Epithelial cell of esophagus (primary cell): ENCODE measurements around the gene CFAP73.

ENCODE experiments used
- DNase-seq: peaks from one replicate; pipeline ENCODE4 v3.0.0; 2010; ENCODE audit warnings: low read depth
- H3K4me3 ChIP-seq: 2 replicates; pipeline ENCODE4 v1.5.1; 2011; ENCODE audit warnings: mild to moderate bottlenecking, low read length, control low read depth
- TF ChIP-seq, protein P1 (sequence below): IDR thresholded peaks from 2 replicates; pipeline ENCODE4 v1.5.1; 2011; ENCODE audit warnings: low read depth, mild to moderate bottlenecking, low read length, control low read depth, inconsistent platforms; ENCODE audit not compliant: insufficient read depth; ENCODE audit errors: missing control alignments

The CFAP73 gene

DNA sequence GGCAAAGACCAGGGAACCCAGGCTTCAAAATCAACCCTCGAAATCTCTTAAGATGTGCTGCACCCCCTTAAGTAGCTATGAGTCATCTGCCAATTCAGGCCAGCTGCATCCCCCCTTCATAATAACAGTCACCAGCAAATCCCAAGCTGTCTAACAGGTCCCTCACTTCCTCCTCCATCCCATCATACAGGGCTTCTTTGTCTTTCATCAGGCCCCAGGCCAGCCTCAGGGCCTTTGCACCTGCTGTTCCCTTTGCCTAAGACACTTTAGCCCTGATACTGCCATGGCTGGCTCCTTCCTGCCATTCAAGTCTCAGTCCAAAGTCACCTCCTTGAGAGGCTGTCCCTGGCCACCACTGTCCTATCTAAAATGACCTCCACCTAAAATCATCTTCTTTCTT, 18.0 kb upstream of the CFAP73 start:
- H3K4me3 ChIP-seq: no peak overlapping the region
- DNase-seq: no peak
- TF ChIP-seq, protein P1, sequence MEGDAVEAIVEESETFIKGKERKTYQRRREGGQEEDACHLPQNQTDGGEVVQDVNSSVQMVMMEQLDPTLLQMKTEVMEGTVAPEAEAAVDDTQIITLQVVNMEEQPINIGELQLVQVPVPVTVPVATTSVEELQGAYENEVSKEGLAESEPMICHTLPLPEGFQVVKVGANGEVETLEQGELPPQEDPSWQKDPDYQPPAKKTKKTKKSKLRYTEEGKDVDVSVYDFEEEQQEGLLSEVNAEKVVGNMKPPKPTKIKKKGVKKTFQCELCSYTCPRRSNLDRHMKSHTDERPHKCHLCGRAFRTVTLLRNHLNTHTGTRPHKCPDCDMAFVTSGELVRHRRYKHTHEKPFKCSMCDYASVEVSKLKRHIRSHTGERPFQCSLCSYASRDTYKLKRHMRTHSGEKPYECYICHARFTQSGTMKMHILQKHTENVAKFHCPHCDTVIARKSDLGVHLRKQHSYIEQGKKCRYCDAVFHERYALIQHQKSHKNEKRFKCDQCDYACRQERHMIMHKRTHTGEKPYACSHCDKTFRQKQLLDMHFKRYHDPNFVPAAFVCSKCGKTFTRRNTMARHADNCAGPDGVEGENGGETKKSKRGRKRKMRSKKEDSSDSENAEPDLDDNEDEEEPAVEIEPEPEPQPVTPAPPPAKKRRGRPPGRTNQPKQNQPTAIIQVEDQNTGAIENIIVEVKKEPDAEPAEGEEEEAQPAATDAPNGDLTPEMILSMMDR: no peak

DNA sequence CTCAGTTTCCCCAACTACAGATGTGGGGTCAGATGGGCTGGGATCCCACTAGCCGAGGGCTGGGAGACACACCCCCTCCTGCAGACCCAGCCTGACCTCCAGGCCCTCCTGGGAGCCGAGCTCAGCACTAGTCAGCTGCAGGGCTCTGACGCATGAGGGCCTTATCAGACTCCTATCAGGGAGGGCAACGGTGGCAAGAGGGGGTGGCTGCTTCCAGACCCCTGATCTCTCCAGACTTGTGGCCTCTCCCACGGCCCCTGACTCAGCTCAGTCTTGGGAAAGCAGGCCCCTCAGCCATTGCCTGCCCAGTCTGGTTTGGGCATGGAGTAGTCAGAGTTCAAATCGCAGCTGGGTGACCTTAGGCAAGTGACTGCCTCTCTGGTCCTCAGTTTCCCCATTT, 16.5 kb upstream of the CFAP73 start:
- TF ChIP-seq, protein P1: no peak
- DNase-seq: no peak
- no peak overlapping the region for H3K4me3 ChIP-seq

DNA sequence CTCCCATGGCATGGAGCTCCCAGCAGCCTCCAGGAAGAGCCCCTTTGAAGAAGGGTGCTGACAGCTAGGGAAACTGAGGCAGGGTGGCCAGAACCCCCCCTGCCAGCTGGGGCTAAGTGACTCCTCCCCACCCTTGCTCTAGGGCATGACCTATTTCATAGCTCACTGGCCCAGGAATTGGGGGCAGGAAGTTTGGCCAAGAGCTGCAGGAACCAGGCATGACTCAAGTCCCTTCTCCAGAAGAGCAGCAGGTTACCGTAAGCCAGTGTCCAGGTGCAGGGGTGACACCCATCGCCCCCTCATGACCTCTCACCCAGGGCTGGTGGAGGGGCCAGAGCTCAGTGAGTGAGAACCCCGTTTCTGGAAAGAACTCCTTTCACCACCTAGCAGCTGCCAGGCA, 15.9 kb upstream of the CFAP73 start:
- no peak overlapping the region for H3K4me3 ChIP-seq
- TF ChIP-seq, protein P1: no peak
- DNase-seq: no peak

DNA sequence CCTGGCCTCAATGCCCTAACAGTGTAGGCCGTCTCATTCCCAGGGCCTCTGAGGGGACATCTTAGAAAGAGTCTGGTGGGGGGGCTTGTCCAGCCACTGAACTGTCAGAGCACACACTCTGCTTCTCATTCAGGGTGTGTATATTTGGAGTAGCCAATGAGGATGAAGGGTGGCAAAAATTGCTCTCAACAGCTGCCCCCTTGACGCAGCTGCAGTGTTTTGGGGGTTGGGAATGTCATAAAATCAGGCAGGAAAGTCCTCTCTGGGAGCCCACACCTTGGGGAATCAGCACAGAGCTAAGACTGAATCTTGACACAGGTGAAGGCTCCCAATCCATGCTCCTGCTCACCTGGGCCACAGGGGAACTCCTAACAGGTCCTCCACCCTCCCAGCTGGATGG, 15.5 kb upstream of the CFAP73 start:
- H3K4me3 ChIP-seq: no peak overlapping the region
- TF ChIP-seq, protein P1: no peak
- no peak for DNase-seq

DNA sequence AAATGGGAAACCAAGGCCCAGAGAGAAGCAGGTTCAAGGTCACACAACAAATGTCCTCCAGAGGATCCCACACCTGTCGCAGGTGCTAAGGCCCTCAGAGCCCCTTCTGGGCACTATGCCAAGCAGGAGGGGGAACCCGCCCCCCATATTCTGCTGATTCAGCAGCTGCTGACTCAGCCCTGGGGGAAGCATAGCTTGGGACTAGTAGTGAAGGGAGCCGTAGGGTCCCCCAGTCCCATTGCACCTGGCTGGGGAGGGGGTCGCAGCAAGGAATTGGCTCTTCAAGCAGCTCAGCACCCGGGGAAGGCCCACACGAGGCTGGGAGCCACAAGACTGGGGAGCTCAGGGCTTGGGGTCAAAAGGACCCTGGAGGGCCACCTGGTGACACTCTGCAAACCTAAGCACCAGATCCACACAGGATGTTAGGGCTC, 15.0 kb upstream of the CFAP73 start:
- no peak overlapping the region for H3K4me3 ChIP-seq
- DNase-seq: no peak
- TF ChIP-seq, protein P1: no peak

DNA sequence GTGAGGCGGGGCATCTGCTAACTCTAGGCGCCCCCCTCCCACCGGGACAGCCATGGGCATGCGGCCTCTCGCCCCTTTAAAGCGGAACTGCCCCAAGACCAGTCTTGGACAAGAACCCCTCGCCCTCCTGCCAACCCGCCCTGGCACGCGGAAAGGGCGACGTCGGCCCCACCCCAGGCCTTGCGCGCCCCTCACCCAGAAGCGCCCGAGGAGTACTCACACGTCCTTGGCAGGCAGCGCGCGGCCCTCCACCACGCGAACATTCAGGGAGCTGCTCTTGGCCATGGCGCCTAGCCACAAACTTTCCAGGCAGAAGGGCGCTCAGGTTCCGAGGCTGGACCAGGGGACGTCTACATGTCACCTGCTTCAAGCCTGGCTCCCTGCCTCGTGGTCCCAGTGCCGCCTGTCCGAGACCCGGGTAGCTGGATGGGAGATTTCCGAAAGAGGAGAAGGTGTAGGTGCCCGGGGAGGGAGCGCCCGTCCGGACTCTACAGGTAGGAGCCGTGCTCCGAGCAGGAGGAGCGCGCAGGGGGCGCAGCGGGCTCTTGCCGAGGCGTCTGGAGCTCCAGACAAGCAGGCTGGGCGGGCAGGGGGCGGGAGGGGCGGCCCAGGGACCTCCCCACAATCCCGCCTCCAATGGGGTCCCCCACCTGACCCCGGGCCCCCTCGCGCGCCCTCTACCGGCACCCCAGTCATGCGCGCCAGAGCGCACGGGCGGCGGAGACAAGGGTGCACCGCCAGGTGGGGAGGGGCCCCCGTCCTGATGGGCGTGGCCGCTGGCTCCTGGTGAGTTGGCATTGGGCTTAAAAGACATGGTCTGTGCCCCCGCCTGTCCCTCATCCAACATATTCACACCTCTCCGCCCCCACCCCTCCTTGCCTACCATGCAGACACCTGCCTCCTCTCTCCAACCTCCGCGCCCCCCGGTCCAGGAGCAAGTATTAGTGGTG, 14.1 kb upstream of the CFAP73 start, which contains the start of gene RASAL1:
RASAL1 (minus strand) TSS at position 584 of the 950 bp plus-strand sequence; CDS start at position 285, 299 bp downstream.
- DNase-seq: peak; percentile 55

More for the DNA sequence above, 14.1 kb upstream of the CFAP73 start, which contains the start of gene RASAL1:
- H3K4me3 ChIP-seq: peak within 1 kb of the TSS; percentile 28
- TF ChIP-seq, protein P1: no peak
